Measurements from ENCODE around the gene PIK3C2G.

Gene PIK3C2G

GRCh38 chr12:18570543-18570942 is 309.2 kb downstream of the PIK3C2G start:
- no peak for DNase-seq

- DNase-seq = no peak
Measured at GRCh38 chr12:18576104-18576626, 314.8 kb downstream of the PIK3C2G start.

GRCh38 chr12:18576648-18577047 is 315.3 kb downstream of the PIK3C2G start:
- no peak for DNase-seq

GRCh38 chr12:18578191-18578590 is 316.9 kb downstream of the PIK3C2G start:
- no peak for DNase-seq

- no peak for DNase-seq
Measured at GRCh38 chr12:18580291-18580690, 319.0 kb downstream of the PIK3C2G start.

- DNase-seq = no peak
Measured at GRCh38 chr12:18580706-18581105, 319.4 kb downstream of the PIK3C2G start.

- DNase-seq = no peak
Measured at GRCh38 chr12:18581232-18581962, 320.1 kb downstream of the PIK3C2G start.

GRCh38 chr12:18583655-18584054 is 322.3 kb downstream of the PIK3C2G start:
- no peak for DNase-seq

- DNase-seq = no peak
Measured at GRCh38 chr12:18586581-18586980, 325.3 kb downstream of the PIK3C2G start.

GRCh38 chr12:18589316-18589715 is 328.0 kb downstream of the PIK3C2G start:
- no peak for DNase-seq

GRCh38 chr12:18591473-18591872 is 330.2 kb downstream of the PIK3C2G start:
- DNase-seq = no peak

- DNase-seq = no peak
Measured at GRCh38 chr12:18595412-18595811, 334.1 kb downstream of the PIK3C2G start.

GRCh38 chr12:18601962-18602361 is 340.6 kb downstream of the PIK3C2G start:
- DNase-seq = no peak

- no peak for DNase-seq
Measured at GRCh38 chr12:18612971-18613370, 351.7 kb downstream of the PIK3C2G start.

GRCh38 chr12:18620986-18621385 is 359.7 kb downstream of the PIK3C2G start:
- DNase-seq = no peak

GRCh38 chr12:18629445-18629844 is 368.1 kb downstream of the PIK3C2G start:
- no peak for DNase-seq

- no peak for DNase-seq
Measured at GRCh38 chr12:18629916-18630315, 368.6 kb downstream of the PIK3C2G start.

GRCh38 chr12:18631339-18631738 is 370.0 kb downstream of the PIK3C2G start:
- no peak for DNase-seq

GRCh38 chr12:18632848-18633247 is 371.5 kb downstream of the PIK3C2G start:
- DNase-seq = no peak

GRCh38 chr12:18634382-18634781 is 373.1 kb downstream of the PIK3C2G start:
- DNase-seq = no peak

GRCh38 chr12:18640321-18640955 is 379.1 kb downstream of the PIK3C2G start:
- DNase-seq = no peak

GRCh38 chr12:18643681-18644080 is 382.4 kb downstream of the PIK3C2G start:
- no peak for DNase-seq

GRCh38 chr12:18644564-18644963 is 383.2 kb downstream of the PIK3C2G start:
- no peak for DNase-seq

GRCh38 chr12:18646286-18646890 is 385.1 kb downstream of the PIK3C2G start:
- DNase-seq = no peak
